IPS-18c (cell line): ENCODE results near the gene OR2B2.

Experiments
- H3K4me3 ChIP-seq: 2 replicates; pipeline ENCODE4 v1.7.0; 2013; ENCODE audit warnings: low read depth, mild to moderate bottlenecking, low read length, moderate library complexity; ENCODE audit not compliant: insufficient read depth
- H3K9me3 ChIP-seq: one replicate; pipeline ENCODE4 v1.6.1; 2013; ENCODE audit warnings: mild to moderate bottlenecking, low read length, moderate library complexity; ENCODE audit not compliant: control insufficient read depth, insufficient read depth

The OR2B2 gene

DNA sequence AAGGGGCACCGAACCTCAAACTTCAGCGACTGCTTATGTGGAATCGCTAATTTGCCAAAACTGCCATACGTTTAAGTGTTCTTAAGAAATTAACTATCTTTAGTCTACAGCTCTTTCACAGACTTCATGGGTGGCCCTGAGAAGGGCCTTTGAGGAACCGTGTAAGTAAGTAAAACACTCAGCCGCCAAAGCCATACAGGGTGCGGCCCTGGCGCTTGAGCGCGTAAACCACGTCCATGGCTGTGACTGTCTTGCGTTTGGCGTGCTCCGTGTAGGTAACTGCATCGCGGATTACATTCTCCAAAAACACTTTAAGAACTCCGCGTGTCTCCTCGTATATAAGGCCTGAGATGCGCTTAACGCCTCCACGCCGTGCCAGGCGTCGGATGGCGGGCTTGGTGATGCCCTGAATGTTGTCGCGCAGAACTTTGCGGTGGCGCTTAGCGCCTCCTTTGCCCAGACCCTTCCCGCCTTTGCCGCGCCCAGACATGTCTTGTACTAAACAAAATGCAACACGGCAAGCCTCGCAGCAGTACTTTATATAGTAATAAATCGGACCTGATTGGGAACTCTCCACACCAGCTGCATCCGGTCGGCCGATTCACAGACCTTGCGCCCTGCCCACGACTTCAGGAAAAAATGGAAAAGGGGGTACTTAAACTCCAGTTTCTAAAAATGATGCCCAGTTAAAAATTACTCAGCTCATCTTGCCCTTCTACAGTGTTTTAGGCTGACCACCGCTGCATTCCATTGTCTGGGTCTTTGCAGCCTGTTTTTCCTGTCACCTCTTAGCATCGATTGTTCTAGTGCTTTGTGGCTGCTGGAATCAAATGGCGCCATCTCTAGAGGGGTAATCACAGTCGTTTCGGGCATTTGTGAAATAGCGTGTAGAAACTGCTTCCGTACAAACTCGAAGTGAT is 38.9 kb downstream of the OR2B2 start:
- Histone ChIP-seq H3K9me3 (no peaks in the 10 kb centered on the region), H3K4me3 (peak overlapping the region; percentile 68)

DNA sequence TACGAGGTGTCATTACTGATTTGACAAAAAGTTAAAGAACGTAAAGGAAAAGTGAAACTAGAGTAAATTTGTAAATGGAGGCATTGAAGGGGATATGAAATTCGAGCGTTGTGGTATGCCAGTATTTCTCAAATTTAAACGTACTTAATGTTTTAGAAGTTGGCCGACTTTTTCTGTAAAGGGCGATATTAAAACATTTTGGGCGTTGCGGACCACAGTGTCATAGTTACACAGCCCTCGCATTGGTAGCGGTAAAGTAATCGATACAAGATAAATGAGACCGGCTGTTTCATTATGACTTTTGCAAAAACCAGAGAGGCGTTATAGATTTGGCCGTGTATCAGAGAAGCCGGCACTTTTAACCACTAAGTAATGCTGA is 39.6 kb downstream of the OR2B2 start:
- Histone ChIP-seq H3K9me3 (no peaks in the 10 kb centered on the region), H3K4me3 (peak overlapping the region; percentile 68)

DNA sequence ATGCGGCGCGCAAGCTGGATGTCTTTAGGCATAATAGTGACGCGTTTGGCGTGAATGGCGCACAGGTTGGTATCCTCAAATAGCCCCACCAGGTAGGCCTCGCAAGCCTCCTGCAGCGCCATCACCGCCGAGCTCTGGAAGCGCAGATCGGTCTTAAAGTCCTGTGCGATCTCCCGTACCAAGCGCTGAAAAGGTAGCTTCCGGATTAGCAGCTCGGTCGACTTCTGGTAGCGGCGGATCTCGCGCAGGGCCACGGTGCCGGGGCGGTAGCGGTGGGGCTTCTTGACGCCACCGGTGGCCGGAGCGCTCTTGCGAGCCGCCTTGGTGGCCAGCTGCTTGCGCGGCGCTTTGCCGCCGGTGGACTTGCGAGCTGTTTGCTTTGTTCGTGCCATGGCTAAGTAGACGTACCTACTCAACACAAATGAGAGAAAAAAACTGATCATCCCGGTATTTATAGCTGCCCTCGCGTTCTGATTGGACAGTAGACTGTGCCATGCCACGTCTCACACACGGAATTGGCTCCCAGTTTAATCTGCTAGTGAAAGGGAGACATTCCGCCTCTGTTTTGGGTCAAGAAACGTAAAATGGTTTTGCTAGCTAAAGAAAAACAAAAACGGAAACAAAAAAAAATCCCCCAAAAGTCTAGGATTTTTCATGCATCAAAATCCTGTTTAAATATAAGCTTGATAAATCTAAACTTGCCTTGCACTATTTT is 40.1 kb downstream of the OR2B2 start:
- Histone ChIP-seq H3K9me3 (no peaks in the 10 kb centered on the region), H3K4me3 (peak overlapping the region; percentile 68)

DNA sequence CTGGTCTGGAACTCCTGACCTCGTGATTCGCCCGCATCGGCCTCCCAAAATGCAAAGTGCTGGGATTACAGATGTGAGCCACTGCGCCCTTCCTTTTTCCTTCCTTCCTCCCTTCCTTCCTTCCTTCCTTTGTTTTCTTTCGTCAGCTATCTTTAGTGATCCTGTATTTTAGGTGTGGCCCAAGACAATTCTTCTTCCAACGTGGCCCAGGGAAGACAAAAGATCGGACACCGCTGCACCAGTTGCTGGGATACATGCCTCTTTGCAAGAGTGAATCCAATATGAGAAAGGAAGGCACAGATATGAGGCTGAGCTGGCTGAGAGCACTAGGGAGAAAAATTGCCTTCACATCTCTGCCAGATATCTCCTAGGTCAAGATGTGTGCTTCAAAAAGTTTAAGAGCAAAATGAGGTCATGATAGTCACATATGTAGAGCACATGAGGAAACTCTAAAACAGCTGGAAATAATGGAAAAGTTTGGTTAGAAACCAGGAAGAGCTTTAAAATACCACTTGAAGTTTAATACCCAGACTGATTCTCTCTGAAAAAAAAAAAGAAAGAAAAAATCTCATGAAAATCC is 41.8 kb downstream of the OR2B2 start:
- no peaks in the 10 kb centered on the region for H3K9me3 ChIP-seq
- no peak overlapping the region for H3K4me3 ChIP-seq

DNA sequence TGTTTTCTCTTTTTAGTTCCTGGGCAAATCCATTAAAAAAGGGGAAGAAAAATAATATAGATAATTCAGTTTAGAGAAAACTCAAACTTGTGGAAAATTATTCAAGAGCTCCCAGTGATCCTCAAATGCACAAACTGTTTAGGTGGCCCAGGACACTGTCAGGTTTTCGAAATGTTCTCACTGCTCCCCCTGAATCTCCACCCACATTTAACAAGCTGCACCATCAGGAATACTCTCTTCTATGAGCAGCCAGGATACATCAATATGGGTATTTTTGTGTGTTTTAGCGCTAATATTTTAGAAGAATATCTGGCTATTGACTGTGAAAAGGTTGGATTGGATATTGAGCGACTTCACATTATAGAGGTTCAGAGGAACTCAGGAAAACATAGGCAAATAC is 43.9 kb downstream of the OR2B2 start:
- no peaks in the 10 kb centered on the region for H3K9me3 ChIP-seq
- H3K4me3 ChIP-seq = no peak overlapping the region

DNA sequence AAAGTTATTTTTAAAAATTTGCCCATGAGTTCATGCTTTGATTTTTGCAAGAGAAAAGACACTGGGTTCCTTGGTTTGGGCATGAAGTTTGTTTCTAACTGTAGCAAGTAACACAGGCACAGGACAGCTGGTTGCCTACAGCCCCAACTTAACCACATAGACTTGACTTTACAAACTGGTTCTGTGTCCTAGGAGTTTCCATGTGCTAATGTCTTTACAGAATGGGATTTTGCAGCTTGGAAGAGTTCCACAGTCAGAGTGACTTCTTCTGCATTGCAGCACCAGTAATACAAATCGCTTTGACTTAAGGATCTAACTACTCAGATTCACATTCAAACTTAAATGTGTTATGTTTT is 44.3 kb downstream of the OR2B2 start:
- no peaks in the 10 kb centered on the region for H3K9me3 ChIP-seq
- H3K4me3 ChIP-seq = no peak overlapping the region

DNA sequence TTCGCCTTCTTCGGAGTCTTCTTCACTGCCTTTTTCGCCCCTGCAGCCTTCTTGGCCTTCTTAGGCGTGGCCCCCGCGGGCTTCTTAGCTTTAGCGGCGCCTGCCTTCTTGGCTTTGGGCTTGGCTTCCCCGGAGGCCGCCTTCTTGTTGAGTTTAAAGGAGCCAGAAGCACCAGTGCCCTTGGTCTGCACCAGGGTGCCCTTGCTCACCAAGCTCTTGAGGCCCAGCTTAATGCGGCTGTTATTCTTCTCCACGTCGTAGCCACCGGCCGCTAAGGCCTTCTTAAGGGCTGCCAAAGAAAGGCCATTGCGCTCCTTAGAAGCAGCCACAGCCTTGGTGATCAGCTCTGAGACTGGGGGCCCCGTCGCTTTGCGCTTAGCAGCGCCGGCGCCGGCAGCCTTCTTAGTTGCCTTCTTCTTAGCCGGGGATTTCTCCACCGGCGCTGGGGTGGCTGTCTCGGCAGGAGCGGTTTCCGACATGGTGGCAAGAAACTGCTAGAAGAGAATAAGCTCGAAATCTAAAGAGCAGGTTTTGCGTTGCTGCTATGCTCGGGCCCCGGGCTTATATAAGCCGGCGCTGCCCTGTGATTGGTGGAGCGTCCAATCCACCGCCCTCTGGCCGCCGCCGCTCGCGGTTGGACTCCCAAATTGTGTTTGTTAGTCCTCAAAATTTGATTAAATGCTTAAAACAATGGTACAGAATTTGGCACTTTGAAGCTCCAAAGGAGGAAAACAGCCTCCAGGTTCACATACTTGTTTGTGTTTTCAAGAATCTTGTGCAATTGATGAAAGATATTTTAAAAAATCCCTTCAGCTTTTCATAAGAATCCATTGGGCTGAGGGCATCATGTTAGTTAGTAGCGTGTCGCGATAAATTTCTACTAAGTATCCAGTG is 44.9 kb downstream of the OR2B2 start:
- Histone ChIP-seq H3K9me3 (no peaks in the 10 kb centered on the region), H3K4me3 (peak overlapping the region; percentile 78)

DNA sequence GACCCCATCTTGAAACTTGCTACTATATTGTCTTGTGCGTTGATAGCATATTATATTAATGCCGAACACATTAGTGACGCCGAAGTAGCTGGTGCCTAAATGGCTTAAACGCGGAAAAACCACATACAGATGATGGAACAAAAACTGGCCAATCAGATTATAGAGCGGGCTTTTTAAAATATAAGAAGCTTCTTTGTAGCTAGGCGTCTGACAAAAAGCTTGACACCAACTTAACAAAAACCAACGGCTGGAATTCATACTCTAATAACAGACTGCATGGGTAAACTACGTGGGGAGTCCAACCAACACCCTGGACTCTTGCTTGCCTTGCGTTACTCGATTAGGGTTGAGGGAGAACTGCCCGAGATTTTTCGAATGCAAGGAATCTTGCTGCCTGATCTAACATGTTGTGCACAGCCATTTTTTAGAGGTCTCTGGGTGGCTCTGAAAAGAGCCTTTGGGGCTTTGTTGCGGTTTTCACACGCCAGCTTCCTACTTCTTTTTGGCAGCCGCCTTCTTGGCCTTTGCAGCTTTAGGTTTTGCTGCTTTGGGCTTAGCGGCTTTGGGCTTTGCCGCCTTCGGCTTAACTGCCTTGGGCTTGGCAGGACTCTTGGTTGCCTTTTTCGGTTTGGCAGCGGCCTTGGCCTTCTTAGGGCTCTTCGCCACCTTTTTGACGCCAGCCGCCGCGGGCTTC is 45.7 kb downstream of the OR2B2 start:
- Histone ChIP-seq H3K4me3 (peak overlapping the region; percentile 78), H3K9me3 (no peaks in the 10 kb centered on the region)

DNA sequence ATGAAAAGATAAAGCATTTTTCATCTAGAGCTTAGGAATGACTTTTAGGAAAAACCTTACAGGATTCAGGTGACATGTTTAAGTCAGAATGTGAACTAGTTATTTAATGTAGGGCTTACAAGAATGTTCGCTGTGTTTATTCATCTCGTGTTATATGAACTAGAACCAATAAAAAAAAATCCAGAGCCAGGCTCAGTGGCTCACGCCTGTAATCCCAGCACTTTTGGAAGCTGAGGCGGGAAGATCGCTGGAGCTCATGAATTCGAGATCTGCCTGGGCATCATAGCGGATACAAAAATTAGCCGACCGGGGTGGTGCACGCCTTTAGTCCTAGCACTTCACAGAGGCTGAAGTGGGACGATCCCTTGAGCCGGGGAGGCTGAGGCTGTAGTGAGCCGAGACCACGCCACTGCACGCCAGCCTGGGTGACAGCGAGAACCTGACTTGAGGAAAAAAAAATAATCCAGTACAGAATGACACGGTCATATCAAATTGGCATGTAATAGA is 46.3 kb downstream of the OR2B2 start:
- Histone ChIP-seq H3K9me3 (no peaks in the 10 kb centered on the region), H3K4me3 (peak overlapping the region; percentile 78)

DNA sequence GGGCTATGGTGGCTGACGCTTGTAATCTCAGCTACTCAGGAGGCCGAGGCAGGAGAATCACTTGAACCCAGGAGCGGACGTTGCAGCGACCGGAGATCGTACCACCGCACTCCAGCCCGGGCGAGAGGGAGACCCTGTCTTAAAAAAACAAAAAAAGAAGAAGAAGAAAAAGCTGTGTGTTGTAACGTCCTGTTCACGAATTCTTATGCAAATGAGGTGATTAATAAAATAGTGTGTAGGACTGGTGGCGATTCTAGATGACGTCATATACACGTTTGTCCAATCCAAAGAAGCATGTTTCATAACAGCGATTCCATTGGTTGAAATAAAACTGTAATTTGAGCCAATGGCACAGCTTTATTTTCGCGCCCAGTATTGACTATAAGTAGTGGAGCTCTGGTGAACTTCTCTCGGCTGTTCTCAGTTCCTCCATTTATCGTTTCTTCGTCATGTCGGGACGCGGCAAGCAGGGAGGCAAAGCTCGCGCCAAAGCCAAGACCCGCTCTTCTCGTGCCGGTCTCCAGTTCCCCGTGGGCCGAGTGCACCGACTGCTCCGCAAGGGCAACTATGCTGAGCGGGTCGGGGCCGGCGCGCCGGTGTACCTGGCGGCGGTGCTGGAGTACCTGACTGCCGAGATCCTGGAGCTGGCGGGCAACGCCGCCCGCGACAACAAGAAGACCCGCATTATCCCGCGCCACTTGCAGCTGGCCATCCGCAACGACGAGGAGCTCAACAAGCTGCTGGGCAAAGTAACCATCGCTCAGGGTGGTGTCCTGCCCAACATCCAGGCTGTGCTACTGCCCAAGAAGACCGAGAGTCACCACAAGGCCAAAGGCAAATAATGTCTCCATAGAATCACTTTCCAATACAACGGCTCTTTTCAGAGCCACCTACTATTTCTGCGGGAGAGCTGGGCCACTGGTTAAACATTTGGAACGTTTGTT is 47.0 kb downstream of the OR2B2 start:
- Histone ChIP-seq H3K9me3 (no peaks in the 10 kb centered on the region), H3K4me3 (peak overlapping the region; percentile 78)

DNA sequence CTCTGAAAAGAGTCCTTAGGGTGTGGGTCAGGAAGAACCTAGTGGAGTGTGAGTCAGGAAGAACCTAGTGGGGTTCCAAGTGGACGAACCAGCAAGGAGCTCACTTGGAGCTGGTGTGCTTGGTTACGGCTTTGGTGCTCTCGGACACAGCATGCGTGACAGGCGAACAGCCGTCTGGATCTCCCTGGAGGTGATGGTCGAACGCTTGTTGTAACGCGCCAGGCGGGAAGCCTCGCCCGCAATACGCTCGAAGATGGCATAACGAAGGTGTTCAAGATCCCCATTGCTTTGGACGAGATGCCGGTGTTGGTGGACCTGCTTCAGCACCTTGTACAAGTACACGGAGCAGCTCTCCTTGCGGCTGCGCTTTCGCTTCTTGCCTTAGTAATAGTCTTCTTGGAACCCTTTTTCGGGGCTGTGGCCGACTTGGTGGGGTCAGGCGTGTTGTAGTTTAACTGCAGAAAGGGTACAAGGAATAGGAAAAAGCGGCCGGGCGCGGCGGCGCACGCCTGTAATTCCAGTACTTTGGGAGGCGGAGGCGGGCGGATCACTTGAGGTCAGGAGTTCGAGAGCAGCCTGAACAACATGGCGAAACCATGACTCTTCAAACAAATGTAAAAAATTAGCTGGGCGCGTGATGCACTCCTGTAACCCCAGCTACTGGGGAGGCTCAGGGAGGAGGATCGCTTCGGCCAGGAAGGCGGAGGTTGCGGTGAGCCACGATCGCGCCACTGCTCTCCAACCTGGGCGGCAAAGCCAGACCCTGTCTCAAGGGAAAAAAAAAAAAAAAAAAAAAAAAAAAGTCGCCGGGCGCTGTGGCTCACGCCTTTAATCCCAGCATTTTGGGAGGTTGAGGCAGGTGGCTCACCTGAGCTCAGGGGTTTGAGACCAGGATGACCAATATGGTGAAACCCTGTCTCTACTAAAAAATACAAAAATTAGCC is 48.0 kb downstream of the OR2B2 start:
- peak overlapping the region; percentile 78 for H3K4me3 ChIP-seq
- no peaks in the 10 kb centered on the region for H3K9me3 ChIP-seq

DNA sequence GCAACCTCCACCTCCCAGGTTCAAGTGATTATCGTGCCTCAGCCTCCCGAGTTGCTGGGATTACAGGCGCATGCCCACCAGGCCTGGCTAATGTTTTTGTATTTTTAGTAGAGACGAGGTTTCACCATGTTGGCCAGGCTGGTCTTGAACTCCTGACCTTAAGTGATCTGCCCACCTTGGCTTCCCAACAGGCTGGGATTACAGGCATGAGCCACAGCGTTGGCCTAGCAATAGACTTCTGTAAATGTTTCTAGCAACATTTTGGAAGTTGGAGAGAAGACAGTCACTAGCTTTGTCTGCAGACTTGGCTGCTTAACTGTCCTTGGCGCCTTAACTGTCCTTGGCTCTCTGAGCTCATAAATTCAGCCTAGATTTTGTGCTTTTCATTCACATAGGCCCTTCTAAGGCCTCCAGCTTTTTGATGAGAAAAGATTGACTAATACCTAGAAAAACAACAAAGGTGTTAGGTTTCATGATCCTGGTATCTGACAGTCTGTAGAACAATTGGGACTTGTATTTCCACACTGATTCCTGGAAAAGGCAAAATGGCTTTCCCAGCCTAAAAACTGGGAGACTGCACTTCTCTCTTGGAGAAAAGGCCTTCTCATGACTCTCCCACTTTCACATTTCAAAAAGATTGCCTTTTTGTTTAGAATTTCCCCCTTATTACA is 49.7 kb downstream of the OR2B2 start:
- H3K4me3 ChIP-seq = no peak overlapping the region
- H3K9me3 ChIP-seq = no peaks in the 10 kb centered on the region

DNA sequence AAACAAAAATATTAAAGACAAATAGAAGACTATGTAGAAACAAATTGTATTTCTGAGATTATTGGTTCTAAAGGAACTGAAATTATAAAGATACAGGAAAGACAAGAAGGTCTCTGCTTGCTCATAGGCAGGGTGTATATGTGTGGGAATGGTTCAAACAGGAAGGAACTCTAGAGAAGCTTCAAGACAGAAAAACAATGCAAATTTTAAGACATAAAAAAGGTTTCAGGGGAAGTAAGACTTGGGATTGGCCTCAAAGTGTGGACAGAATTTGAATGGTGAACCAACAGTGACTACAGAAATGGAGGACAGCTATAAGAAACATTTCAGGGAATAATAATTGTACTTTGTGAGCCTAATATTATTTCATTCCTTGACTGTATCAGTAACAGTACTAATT is 50.3 kb downstream of the OR2B2 start:
- H3K9me3 ChIP-seq = no peaks in the 10 kb centered on the region
- no peak overlapping the region for H3K4me3 ChIP-seq

DNA sequence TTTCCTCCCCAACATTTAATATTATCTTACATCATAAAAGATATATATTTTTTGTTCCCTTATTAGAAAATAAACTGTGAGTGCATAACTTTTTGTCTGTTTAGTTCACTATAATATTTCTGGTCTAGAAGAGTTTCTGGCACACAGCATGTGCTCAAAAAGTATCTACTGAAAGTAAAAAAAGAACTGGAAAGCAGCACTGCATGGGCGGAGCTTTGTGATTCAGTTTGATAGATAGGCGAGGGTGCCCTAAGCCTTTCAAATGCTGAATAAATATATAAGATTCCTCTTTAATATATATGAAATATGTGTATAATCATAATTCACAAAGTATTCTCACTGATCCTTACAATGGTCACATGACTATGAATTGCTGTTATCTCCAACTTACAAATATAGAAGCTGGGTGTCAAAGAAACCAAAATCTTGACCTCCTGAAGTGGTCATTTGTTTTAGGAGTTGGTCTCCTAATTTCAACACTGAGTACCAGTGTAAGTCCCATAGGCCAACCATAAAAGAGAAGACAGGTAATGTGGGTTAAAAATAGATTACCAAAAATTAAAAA is 50.8 kb downstream of the OR2B2 start:
- H3K4me3 ChIP-seq = no peak overlapping the region
- H3K9me3 ChIP-seq = no peaks in the 10 kb centered on the region
